Activated CD4-positive, alpha-beta T cell treated with anti-CD3 and anti-CD28 coated beads for 24 hours (primary cell): ENCODE measurements around the gene SLC2A13.
"Not testable (repeated sequence)": the region's sequence is repeated elsewhere in the genome, so short reads cannot be mapped to it uniquely, and the experiment has no call there.

Experiments
- DNase-seq, 2 donors: peaks; one replicate each; pipeline ENCODE4 v3.0.0-alpha.2; 2020; ENCODE audit warnings: low read depth in 2 of 2

The SLC2A13 gene

DNA sequence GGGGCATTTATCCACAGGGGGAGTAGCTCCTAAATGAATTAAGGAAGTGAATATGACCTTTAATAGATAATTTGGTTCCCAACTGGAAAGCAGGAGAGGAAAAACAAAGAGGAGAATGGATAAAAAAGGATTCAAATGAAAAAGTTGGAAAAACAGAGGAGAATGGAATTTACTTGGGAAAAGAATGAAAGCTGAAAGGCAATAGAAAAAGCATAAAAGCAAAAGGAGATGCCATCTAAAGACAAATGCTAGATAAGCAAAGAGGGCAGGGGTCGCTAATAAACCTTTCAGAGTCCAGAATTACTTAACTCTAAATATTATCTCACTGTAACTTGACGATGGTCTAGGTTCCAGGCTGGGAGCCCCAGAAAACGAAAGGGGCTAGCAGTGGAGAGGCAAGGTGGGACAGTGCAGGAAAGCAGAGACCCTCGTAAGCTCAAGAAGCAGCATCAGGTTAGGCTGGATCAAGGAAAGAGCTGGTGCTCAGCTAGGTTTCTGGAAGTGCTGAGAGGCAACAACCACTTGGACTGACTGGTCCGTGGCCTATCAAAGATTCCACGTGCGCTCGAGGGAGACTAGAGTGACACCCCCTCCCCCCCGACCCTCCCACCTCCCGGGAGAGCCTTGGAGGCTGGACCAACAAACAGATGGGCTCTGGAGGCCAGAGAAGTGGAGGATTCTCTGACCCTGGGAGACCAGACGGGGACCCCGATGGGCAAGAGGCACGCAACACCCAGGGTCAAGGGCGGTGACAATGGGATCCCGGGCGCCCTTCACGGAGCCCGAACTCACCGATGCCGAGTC lies 1.2 kb downstream of the SLC2A13 start:
- no peak for DNase-seq

DNA sequence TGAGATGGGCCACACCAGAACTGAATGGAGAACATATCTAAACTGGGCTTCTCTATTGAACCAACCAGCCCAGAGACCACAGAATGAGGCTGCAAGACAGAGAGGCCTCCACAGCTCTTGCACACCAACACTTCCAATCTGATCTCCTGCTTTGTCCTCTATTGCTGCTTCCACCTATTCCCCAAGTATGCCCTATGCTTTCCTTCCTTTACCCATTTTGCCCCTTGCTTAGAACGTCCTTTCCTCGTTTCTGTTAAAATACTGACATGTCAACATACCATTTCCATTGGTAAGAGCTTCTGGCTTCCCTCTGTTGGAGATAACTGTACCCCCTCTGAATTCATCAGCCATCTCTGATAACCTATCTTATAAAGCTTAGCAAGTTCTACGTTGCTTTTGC lies 2.8 kb downstream of the SLC2A13 start:
- DNase-seq, result no peak

DNA sequence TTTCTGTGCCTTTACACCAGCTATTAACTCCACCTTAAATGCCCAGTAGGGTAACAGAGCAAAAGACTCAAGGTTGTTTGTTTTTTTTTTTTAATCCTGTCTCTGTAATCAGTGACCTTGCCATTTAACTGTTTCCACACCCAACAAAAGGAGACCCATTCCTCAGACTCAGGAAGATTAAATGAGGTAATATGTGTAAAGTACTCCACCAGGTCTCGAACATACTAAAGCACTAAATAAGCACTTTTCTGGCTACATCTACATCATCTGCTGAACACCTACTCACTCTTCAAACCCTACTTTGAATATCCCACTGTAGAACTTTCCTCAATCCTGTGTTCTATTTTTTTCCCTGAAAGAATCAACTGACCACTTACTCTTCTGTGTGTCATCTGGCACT lies 4.1 kb downstream of the SLC2A13 start:
- no peak for DNase-seq

DNA sequence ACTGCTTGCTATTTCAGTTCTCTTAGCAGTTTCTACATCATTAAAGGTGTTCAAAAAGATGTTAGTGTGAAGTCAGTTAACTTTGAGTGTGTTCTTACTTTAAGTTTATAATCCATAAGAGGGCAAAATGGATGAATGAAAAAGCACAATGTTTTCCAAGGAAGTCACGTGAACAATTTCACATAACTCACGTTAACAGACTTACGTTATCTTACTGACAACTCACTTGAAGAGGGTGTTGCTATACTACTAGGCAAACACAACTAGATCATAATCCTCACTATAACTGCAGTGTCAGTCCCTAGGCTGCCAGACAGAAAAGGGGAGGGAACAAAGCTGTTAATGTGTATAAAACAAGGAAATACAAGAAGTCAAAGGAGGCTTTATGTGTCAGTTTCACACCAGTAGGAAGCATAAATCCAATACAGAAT lies 6.4 kb downstream of the SLC2A13 start:
- no peak for DNase-seq

DNA sequence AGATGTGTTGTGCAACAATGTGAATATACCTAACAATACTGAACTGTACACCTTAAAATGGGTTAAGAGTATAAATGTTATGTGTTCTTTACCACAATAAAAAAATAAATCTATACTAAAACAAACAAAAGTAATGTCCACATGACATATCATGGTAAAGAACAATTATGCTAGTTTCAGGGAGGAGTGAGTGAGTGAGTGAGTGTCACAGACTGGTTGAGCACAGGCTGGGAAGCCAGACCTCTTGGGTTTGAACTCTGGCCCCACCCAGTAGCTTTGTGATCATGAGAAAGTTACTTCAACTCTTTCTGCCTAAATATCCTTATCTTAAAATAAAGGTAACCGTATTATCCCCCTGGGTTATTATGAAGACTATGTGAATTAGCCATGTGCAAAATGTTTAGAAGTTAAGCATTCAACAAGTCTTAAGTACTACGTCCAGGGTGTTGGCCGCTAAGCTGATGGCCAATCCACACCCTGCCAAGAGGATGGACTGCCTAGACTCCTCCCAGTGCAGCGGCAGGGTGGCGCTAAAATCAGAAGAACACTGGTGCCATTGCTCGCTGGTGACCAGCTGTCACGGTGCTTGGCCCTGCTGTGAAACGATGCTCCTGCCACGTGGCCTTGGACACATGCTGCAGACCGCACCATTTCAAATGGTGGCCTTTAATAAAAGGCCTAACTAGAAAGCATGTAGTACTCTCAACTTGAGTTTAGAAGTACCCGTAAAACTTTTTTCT lies 7.3 kb downstream of the SLC2A13 start:
- no peak for DNase-seq

DNA sequence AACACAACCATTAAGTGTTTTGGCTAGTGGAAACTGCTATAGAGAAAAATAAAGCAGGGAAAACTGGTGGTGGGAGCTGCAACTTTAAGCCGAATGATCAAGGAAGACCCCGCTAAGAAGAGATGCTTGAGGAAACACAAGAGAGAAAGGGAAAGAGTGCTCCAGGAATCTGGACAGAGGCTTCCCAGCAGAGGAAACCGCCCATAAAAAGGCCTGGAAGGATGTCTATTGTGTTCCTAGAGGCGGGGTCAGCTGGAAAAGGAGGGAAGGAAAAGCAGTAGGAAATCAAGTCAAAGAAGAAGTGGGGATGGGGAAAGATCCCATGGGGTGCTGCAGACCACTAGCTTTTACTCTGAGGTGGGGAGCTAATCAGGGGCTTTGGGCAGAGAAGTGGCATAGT lies 12.4 kb downstream of the SLC2A13 start:
- no peak for DNase-seq

DNA sequence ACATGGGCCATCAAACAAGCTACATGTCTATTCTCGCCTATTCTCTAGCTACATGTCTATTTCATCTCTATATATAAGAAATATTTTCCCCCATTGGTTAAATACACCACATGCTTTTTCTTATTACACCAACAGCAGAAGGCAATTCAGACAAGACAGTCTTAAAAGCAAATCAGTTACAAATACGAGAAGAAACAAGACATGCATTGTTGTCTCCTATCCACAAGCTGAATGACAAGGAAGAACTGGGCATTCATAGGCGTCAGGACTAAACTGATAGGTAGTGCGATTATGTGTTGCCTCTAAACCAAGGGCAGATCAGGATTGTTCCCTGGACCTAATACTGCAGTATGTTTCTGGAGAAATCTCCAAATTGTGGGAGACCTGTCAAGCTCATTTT lies 19.4 kb downstream of the SLC2A13 start:
- no peak for DNase-seq

DNA sequence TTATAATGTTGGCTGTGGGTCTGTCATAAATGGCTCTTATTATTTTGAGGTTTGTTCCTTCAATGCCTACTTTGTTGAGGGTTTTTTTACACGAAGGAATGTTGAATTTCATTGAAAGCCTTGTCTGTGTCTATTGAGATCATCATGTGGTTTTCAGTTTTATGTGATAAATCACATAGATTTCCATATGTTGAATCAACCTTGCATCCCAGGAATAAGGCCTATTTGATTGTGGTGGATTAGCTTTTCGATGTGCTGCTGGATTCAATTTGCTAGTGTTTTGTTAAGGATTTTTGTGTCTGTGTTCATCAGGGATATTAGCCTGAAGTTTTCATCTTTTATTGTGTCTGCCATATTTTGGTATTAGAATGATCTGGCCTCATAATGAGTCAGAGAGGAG lies 27.6 kb downstream of the SLC2A13 start:
- DNase-seq, result no peak

DNA sequence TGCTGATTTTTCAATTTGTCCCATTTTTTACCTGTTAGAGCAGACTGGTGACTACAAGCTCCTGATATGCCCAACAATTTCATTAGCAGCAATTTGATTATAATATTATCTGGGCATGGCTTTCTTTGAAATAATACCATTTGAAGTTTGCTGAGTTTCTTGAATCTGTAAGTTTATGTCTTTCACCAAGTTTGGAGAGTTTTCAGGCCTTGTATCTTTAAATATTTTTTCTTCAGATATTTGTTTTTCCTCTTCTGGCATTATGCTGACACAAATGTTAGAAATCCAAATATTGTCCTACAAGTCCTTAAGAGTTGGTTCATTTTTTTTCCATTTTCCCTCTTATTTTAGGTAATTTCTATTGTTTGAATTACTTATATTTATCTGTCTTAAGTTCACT lies 30.4 kb downstream of the SLC2A13 start:
- DNase-seq, result no peak

DNA sequence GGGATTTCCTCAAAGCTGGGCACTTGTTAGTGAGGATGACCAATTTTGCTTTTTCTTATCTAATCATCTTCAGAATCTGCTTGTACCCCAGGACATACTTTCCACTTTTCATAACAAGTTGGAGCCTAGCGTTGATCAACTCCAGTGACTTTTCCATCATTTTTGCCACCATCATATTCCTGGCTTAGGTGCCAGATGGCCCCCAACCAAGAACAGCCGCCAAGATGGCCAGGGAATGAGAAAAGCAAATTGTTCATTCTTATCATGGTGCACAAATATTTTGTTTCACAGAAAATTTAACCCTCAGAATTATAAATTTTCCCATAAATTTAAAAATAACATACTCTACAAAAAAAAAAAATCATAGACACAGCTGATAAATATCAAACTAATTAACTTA lies 37.5 kb downstream of the SLC2A13 start:
- DNase-seq, result no peak

DNA sequence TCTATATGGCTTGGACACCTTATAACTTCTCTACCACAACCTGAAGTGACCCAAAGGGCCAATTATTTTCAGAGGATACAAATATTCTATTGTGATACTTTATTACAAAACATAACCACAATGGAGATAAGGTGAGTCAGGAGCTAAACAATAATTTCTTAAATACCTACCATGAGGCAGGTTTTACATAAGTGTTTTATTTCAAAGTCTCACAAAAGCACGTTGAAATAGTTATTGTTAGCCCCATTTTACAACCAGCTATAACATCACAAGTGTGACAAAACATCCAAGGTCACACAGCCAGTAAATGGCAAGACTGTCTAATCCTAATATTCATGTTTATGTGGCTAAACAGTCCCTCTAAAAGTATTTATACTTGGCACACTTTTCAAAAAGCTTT lies 40.2 kb downstream of the SLC2A13 start:
- DNase-seq, result no peak

DNA sequence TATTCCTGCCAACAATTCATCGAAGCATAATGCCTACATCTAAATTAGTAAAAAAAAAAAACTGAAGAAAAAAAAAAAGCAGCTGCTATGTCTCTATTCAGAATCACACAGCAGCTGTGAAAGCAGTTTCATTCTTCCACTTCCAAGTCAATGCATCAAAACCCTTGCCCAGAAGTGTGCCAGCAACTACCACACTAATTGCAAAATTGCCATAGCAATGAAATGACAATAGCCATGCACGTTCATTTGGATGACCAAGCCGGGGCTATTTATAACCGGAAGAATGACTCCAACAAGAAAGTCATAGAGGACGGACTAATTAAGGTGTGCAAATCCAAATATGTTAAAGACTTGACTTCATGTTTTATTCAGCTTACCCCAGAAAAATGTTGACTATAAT lies 42.5 kb downstream of the SLC2A13 start:
- no peak for DNase-seq

DNA sequence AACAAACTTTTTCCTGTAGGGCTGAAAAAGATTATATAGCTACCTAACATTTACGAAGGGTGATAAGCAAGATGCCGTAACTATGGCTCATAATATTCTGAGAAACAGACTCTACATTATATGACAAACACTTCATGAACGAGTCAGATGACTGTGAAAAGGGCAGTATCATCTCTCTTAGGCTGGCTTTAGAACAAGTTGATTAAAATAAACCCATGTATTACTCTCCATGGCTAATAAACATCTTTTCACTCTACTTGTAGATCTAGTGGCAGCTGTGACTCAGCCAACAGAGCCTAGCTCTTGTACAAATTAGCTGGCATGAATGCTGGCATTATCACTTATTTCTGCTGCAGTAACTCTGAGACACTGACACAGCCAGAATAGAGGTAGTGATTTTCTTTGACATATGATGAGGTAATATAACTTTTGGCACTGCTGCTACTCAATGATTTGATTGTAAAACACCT lies 47.1 kb downstream of the SLC2A13 start:
- DNase-seq, result no peak

DNA sequence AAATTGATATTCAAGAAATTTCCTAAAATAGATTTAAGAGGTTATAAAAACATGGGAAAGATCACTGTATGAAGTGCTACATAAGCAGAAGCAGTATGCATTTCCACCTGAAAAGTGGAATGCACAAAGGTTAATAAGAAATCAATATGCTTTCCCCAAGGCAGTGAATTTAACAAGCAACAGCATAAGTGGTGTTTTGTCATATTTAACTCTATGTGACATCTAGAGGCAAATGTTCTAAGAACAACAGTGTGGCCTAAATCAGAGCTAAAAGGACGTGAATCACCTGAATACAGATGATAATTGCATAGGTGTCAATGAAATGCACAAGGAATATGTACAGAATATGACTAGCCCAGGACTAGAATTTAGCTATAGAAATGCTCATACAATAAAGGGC lies 49.5 kb downstream of the SLC2A13 start:
- DNase-seq, result no peak

DNA sequence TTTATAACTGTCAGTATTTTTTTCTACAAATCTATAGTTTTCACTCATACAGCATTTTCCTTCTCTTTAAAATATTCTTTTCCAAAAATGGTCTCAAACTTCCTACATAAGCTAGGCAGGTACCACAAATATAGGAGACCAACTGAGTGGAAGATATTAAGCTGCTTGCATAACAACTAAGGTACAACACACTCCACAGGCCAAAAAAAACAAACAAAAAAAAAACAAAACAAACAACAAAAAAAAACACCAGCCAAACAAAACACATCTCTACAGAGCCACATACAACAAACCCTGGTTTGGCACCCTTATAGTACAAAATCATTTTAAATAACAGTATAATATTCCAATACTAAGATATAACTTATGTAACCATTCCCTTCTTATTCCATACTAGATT lies 50.1 kb downstream of the SLC2A13 start:
- DNase-seq, result no peak

DNA sequence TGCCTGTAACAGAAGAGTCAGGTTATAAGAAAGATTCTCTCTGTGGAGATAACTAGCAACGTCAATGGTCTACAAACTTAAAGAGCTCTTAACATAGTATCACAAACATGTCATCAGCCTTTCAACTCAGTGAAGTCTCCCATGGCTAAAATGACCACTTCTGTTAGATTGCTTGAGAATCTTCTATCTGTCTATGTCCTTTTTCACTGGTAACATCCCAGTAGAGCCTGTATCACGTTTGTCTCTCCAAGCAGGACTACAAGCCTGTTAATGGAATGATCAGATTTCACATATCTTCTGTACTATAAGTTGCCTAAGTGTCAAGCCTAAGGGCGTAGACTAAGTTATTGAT lies 50.7 kb downstream of the SLC2A13 start:
- DNase-seq, result no peak

DNA sequence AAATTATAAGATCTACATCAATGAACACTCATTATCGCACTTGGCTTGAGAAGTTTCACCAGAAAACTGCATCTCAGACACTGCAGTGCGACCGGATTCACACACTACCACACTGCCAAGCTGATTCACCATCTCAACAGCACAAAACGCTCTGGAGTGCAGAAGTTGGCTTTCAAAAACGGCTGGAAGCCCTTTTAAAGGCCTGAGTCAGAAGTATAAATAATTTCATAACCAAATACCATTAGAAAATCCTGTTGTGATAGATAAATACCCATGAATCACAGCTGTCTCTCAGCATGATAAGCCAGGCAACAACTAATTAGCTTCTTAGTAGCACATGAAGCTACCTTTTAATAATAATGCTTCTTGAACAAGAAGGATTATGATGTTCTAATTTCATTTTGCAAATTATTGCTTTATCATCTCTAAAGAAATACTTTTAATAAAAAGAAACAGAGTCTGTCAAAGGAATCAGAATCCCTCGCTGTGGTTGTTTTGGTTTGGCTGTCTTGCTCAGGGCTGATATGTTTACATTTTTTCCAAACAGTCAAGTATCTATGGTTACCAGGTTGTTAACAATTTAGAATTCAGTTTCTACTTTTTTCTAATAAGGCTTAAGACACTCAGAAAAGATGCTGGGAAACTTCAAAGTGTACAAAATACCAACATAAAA lies 51.2 kb downstream of the SLC2A13 start:
- DNase-seq, result no peak

DNA sequence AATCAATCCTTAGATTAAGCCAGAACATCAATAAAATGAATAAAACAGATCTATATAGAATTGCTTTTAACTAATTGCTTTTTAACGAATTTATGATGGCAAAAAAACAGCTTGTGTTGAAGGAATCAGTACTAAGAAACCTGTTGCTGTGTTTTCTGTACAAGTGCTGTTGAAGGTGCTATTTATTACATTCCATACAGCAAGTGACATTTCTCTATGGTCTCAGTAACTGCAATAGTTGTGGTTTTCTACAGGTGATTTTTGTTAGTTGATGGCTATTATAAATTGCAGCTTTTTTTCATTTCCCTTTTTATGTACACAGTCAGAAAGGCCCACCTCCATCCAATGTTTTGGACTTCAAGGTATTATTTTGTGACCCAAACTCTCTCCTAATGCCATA lies 56.6 kb downstream of the SLC2A13 start:
- DNase-seq, result no peak

DNA sequence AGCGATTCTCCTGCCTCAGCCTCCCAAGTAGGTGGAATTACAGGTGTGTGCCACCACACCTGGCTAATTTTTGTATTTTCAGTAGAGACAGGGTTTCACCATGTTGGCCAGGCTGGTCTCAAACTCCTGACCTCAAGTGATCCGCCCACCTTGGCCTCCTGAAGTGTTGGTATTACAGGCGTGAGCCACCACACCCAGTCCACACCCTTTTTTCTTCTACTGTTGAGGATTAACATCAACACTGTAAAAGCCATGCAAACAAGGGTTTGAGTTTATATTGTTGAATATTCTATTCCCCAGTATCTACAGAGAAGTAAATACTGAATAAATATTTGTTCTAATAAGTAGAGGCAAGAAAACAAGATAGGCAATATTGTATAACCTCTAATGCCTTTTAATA lies 58.9 kb downstream of the SLC2A13 start:
- not testable (repeated sequence) for DNase-seq

DNA sequence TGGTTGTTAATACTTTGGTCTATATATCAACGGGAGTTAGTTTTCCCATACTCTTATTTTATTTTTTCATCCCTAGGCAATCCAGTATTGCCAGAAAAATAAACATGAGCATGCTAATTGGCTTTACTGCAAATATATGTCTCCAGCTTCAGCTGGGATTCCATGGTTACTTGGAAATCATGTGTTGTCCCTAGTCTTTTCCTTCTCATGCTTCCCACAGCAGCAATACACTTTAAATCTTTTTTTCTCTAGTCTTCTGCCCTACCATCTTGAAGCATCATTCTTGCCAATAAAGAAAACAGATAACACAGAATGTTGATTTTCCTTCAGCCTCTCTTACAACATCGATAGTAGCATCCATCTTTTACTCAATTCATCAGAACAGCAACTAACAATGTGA lies 60.2 kb downstream of the SLC2A13 start:
- no peak for DNase-seq

DNA sequence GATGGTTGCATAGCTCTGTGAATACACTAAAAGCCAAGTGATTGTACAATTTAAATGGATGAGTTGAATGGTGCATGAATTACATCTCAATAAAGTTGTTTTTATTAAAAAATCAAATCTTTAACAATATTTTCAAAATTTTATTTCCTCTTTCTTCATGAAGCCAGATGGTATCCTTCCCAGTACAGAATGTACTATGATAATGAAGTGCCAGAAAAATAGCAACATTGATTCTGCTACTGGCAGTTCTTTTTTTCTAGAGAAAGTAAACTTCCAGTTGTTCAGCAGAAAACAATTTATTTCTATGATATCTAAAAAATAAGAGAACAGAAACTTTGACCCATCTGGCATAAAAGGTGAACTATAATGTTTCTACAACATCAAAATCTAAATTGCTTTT lies 61.5 kb downstream of the SLC2A13 start:
- DNase-seq, result no peak

DNA sequence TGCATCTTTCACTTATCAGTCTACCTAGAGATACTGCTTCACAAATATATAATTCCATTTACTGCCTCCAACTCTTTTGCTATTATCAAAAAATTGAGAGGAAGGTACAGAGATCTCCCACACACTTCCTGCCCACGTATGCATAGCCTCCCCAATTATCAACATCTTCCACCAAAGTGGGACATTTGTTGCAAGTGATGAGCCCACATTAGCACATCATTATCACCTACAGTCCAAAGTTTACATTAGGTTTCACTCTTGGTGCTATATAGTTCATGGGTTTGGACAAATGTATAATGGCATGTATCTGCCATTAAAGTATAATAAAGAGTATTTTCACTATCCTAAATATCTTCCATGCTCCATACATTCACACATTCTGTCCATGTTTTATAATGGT lies 66.3 kb downstream of the SLC2A13 start:
- DNase-seq, result no peak

DNA sequence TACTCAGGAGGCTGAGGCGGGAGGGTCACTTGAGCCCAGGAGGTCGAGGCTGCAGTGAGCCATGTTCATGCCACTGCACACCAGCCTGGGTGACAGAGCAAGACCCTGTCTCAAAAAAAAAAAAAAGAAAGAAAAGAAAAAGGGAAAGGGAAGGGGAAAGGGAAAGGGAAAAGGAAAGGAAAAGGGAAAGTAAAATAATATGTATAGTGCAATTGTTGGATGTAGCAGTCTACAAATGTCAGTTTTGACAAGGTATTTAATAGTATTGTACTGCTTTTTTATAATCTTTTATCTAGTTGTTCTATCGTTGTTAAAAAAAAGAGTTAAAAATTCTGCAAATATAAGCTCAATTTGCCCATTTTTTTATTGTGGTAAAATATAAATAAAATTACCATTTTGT lies 67.3 kb downstream of the SLC2A13 start:
- no peak for DNase-seq
